Measurements from ENCODE around the gene HDAC7.

DNA sequence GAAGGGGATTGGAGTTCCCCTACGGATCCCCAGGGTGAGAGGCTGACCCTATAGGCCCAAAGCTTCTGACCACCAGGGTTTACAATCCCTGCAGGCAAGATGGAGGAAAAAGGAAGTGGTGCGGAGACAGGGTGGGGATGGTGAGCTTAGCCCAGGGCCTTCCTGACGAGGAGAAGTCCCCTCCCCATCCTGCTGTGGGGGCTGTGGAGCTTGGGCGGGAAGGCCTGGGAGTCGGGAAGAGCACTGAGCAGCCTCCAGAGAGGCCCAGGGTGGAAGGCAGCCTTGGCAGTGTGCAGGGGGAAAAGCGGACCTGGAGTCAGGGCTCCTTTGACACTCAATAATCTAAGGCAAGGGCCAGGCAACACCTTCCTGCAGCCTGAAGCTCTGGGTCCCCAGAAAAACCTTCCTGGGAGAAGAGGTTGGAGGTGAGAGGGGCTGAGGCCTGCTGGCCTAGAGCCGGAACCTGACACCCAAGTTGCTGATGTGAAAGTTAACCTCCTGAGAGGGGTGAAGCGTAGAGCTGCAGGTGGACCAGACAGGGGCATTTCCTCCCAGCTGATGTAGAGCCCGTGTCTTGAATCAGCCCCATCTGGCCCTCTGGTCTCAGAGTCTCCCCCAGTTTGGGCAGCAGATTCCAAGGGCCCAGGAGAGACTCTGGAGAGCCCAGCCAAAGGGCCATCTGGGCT lies 6.0 kb downstream of the HDAC7 start:
- no peak for TF ChIP-seq POLR2A (IDR thresholded peaks at IDR 0.05)
- TF ChIP-seq, protein P1, sequence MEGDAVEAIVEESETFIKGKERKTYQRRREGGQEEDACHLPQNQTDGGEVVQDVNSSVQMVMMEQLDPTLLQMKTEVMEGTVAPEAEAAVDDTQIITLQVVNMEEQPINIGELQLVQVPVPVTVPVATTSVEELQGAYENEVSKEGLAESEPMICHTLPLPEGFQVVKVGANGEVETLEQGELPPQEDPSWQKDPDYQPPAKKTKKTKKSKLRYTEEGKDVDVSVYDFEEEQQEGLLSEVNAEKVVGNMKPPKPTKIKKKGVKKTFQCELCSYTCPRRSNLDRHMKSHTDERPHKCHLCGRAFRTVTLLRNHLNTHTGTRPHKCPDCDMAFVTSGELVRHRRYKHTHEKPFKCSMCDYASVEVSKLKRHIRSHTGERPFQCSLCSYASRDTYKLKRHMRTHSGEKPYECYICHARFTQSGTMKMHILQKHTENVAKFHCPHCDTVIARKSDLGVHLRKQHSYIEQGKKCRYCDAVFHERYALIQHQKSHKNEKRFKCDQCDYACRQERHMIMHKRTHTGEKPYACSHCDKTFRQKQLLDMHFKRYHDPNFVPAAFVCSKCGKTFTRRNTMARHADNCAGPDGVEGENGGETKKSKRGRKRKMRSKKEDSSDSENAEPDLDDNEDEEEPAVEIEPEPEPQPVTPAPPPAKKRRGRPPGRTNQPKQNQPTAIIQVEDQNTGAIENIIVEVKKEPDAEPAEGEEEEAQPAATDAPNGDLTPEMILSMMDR (IDR thresholded peaks at IDR 0.05), result no peak
